CD4-positive, CD25-positive, alpha-beta regulatory T cell (primary cell): ENCODE results near the gene IGF1R. TPM values are rescaled to one million over a fixed set of nuclear protein-coding genes. Genes with fewer than 3 reads are reported as not detected.

ENCODE experiments used
- ATAC-seq, 2 donors: fragments of 150-1000 bp; cut with Tn5 transposase; one replicate each; pipeline ENCODE4 v1.10.0; 2021; ENCODE audit warnings: low read depth in 2 of 2, moderate number of reproducible peaks in 2 of 2, moderate library complexity in 1 of 2
- DNase-seq, 3 donors: peaks; one replicate each; pipeline versions ENCODE4 v3.0.0 to v3.0.0-alpha.2; 2012 to 2022; ENCODE audit warnings: mixed read lengths in 1 of 3
- H3K27ac ChIP-seq: one replicate; pipeline ENCODE4 v1.7.0; 2013; ENCODE audit warnings: mild to moderate bottlenecking, low read length; ENCODE audit not compliant: insufficient read depth, poor library complexity, severe bottlenecking
- H3K27me3 ChIP-seq: one replicate; pipeline ENCODE4 v1.7.0; 2013; ENCODE audit warnings: low read length; ENCODE audit not compliant: control insufficient read depth, insufficient read depth
- H3K36me3 ChIP-seq: one replicate; pipeline ENCODE4 v1.7.0; 2013; ENCODE audit warnings: mild to moderate bottlenecking, low read length, moderate library complexity; ENCODE audit not compliant: control insufficient read depth, insufficient read depth
- H3K4me1 ChIP-seq: 2 replicates; pipeline ENCODE4 v1.7.0; 2013; ENCODE audit warnings: mild to moderate bottlenecking, low read length; ENCODE audit not compliant: insufficient read depth, control insufficient read depth, poor library complexity, severe bottlenecking
- H3K4me3 ChIP-seq: one replicate; pipeline ENCODE4 v1.7.0; 2013; ENCODE audit warnings: low read depth, mild to moderate bottlenecking, low read length, moderate library complexity
- H3K9me3 ChIP-seq, 2 experiments: 1 replicate in 1 of 2; 2 replicates in 1 of 2; pipeline ENCODE4 v1.7.0; 2013; ENCODE audit warnings: low read length in 2 of 2, mild to moderate bottlenecking in 1 of 2, moderate library complexity in 1 of 2; ENCODE audit not compliant: control insufficient read depth in 2 of 2
- H3K27ac Mint-ChIP-seq, 3 donors: one replicate each; pipeline ENCODE4 v1.8.0; 2020 to 2022; ENCODE audit warnings: mild to moderate bottlenecking in 3 of 3, mixed read lengths in 3 of 3, moderate library complexity in 2 of 3
- H3K27me3 Mint-ChIP-seq: one replicate; pipeline ENCODE4 v1.8.0; 2022; ENCODE audit warnings: mild to moderate bottlenecking, mixed read lengths
- H3K36me3 Mint-ChIP-seq: one replicate; pipeline ENCODE4 v1.8.0; 2020; ENCODE audit warnings: mixed read lengths
- H3K4me1 Mint-ChIP-seq, 4 donors: one replicate each; pipeline ENCODE4 v1.8.0; 2020 to 2022; ENCODE audit warnings: mixed read lengths in 4 of 4, mild to moderate bottlenecking in 1 of 4
- H3K4me3 Mint-ChIP-seq, 4 donors: one replicate each; pipeline ENCODE4 v1.8.0; 2020 to 2022; ENCODE audit warnings: mild to moderate bottlenecking in 4 of 4, mixed read lengths in 4 of 4, moderate library complexity in 3 of 4
- H3K9me3 Mint-ChIP-seq, 7 donors: one replicate each; pipeline ENCODE4 v1.8.0; 2020 to 2022; ENCODE audit warnings: mixed read lengths in 7 of 7, mild to moderate bottlenecking in 3 of 7, moderate library complexity in 2 of 7
- polyA plus RNA-seq, 4 donors: library from polyadenylated mRNA; unstranded; fragments of 300-500 nt; fragmentation: Illumina TruSeq; gene quantifications; one replicate each; pipeline ENCODE4 v1.2.3, GENCODE V29; 2021
- total RNA-seq: library from RNA; stranded (reverse); gene quantifications from one replicate; pipeline ENCODE4 v1.2.3, GENCODE V29; 2022

The IGF1R gene
- total and polyA plus RNA-seq, 5 donors from 2014 or later = 1.6 to 14.2 (median 3.6) TPM

DNA sequence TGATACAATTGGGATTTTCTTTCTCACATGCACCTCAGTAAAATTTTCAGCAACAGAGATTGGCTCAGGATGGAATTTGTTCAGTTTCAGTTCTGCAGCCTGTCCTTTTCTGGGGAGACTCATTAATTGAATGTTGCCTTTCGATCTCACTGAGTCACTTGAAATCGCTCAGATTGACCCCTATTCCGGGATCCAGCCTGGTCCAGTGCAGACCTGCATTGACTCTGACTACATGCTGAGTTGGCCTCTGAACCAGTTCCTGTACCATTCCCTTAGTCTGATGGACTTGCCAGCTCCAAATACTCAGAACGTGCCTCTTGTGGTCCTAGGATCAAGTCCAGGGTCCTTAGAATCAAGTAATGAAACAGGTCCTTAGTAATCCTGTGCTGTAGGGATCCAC lies 9.4 kb downstream of the IGF1R start:
- H3K27me3 ChIP-seq = peaks cover 19% of the 10 kb centered on the region
- H3K36me3 ChIP-seq = no peaks in the 10 kb centered on the region
- peaks cover 5% of the 10 kb centered on the region for H3K4me1 ChIP-seq
- Mint-ChIP-seq H3K36me3 (peaks cover 3% of the 10 kb centered on the region), H3K9me3 (peaks cover 0 to 2% (median 0%) of the 10 kb centered on the region in 7 donors), H3K4me1 (peaks cover 0 to 64% (median 15%) of the 10 kb centered on the region in 4 donors), H3K27ac (peak overlapping the region in 1 of 3 donors; percentile 6), H3K27me3 (peaks cover 27% of the 10 kb centered on the region), H3K4me3 (no peak overlapping the region)
- DNase-seq (no peak), ATAC-seq (no peak)
- H3K4me3 ChIP-seq = no peak overlapping the region
- no peak overlapping the region for H3K27ac ChIP-seq
- H3K9me3 ChIP-seq = no peaks in the 10 kb centered on the region

DNA sequence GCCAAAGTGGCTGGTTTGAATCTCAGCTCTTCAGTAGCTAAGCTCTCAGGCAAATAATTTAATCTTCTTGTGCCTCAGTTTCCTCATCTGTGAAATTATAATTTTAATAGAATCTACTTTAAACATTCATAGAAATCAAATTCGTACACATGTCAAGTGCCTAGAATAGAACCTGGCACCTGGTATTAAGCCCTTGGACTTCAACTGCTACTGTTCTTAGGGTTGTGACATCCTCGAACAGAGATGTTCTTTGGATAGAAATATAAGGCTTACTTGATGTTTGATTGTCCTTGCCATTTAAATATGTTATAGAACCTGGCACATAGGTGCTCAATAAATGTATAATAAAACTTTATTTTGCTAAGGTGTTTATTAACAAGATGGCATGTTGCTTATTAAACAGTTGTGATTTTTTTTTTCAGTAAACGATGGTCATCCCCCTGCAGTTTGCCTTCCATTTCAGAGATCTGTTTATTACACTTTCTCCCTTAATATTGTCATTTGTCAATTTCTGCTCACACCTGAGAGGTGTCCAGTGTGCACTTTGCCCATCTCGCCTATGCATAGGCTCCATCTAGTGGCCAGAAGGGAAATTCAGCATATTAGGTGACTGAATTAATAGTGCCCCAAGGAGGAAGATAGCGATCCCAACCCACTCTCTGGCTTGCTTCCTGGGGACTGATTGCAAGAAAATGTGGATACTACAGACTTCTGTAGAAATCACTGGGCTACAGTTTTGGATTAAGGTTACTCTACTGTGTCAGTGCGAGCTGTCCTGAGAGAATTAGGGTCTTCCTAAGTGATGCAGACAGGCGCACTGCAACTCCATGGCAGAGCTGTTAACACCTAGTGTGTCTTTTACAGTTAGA lies 10.7 kb downstream of the IGF1R start:
- Histone ChIP-seq H3K4me3 (no peak overlapping the region), H3K9me3 (no peaks in the 10 kb centered on the region), H3K27me3 (peaks cover 11% of the 10 kb centered on the region), H3K36me3 (no peaks in the 10 kb centered on the region), H3K27ac (no peak overlapping the region), H3K4me1 (peaks cover 5% of the 10 kb centered on the region)
- Mint-ChIP-seq H3K9me3 (peaks cover 0 to 2% (median 0%) of the 10 kb centered on the region in 7 donors), H3K4me3 (no peak overlapping the region), H3K4me1 (peaks cover 0 to 69% (median 12%) of the 10 kb centered on the region in 4 donors), H3K36me3 (peaks cover 3% of the 10 kb centered on the region), H3K27ac (no peak overlapping the region), H3K27me3 (peaks cover 19% of the 10 kb centered on the region)
- ATAC-seq = peak; percentile 53 to 77
- peak; percentile 19 to 58 (median 49) for DNase-seq

DNA sequence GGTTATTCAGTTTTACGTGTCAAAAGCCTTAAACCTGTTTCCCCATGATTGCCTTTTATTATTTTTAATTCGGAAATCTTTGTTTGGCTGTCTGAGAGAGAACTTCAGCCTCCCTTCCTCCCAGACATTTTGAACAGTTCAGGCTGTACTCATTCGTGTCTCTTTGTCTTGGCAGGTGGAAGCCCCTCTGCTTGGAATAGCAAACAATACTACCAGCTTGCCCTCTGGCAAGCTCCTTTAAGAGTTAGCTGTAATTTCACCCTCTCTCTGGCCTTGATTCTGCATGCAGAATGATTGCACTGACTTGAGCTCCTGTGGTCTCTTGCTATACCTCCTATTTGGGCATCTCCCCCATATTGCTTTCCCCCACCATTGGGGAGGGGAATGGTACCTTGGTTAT lies 11.7 kb downstream of the IGF1R start:
- Histone ChIP-seq H3K36me3 (no peaks in the 10 kb centered on the region), H3K27ac (no peak overlapping the region), H3K4me3 (no peak overlapping the region), H3K27me3 (peaks cover 11% of the 10 kb centered on the region), H3K9me3 (no peaks in the 10 kb centered on the region), H3K4me1 (no peaks in the 10 kb centered on the region)
- Mint-ChIP-seq H3K4me3 (no peak overlapping the region), H3K4me1 (peaks cover 0 to 68% (median 10%) of the 10 kb centered on the region in 4 donors), H3K27ac (no peak overlapping the region), H3K9me3 (peaks cover 0 to 2% (median 0%) of the 10 kb centered on the region in 7 donors), H3K36me3 (peaks cover 3% of the 10 kb centered on the region), H3K27me3 (peaks cover 14% of the 10 kb centered on the region)
- no peak for ATAC-seq
- no peak for DNase-seq

DNA sequence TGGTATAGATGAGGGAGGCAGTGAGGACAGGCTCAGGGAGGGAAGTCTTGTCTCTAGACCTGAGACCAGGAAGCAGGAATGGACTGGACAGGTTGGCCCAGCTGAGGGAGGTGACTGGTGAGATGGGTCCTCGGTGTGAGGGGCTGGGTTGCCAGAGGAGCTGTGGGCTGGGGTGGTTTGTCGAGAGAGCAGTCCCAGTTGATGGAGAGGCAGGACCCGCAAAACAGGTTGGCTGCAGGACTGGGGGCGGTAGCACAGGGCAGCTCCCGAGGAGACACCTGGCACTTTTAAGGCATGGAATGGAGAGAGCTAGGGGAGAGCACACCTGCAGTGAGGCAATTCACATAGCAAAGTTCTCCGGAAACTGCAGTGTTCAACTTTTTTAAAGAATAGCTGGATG lies 14.7 kb downstream of the IGF1R start:
- Mint-ChIP-seq H3K9me3 (peaks cover 0 to 2% (median 0%) of the 10 kb centered on the region in 7 donors), H3K27ac (peak overlapping the region in 2 of 3 donors; percentile 39 to 94), H3K27me3 (peaks cover 5% of the 10 kb centered on the region), H3K36me3 (peaks cover 3% of the 10 kb centered on the region), H3K4me3 (peak overlapping the region in 1 of 4 donors; percentile 39), H3K4me1 (peaks cover 0 to 77% (median 14%) of the 10 kb centered on the region in 4 donors)
- DNase-seq (no peak), ATAC-seq (no peak)
- H3K4me1 ChIP-seq = peaks cover under 1% of the 10 kb centered on the region
- H3K27me3 ChIP-seq = peaks cover 4% of the 10 kb centered on the region
- no peak overlapping the region for H3K4me3 ChIP-seq
- no peak overlapping the region for H3K27ac ChIP-seq
- H3K9me3 ChIP-seq = no peaks in the 10 kb centered on the region
- H3K36me3 ChIP-seq = no peaks in the 10 kb centered on the region

GRCh38 chr15:98663606-98664005 lies 15.3 kb downstream of the IGF1R start:
- DNase-seq (no peak), ATAC-seq (no peak)
- Histone ChIP-seq H3K9me3 (no peaks in the 10 kb centered on the region), H3K4me1 (peaks cover 4% of the 10 kb centered on the region), H3K4me3 (no peak overlapping the region), H3K27me3 (no peaks in the 10 kb centered on the region), H3K36me3 (no peaks in the 10 kb centered on the region), H3K27ac (no peak overlapping the region)
- Mint-ChIP-seq H3K4me1 (peaks cover 0 to 78% (median 15%) of the 10 kb centered on the region in 4 donors), H3K27me3 (peaks cover 5% of the 10 kb centered on the region), H3K27ac (peak overlapping the region in 1 of 3 donors; percentile 51), H3K4me3 (peak overlapping the region in 2 of 4 donors; percentile 33 to 42), H3K36me3 (peaks cover 3% of the 10 kb centered on the region), H3K9me3 (peaks cover 0 to under 1% (median 0%) of the 10 kb centered on the region in 7 donors)

DNA sequence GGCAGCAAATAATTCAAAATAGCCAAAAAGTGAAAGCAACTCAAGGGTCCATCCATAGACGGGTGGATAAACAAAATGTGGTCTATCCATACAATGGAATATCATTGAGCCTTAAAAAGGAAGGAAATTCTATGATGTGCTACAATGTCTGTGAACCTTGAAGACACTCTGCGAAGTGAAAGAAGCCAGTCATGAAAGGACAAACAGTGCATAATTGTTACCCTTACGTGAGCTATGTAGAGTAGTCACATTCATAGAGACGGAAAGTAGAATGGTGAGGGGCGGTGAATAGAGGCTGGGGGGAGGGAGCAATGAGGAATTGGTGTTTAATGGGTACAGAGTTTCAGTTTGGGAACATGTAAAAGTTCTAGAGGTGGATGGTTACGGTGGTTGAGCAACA lies 18.1 kb downstream of the IGF1R start:
- Mint-ChIP-seq H3K4me1 (peaks cover 0 to 93% (median 32%) of the 10 kb centered on the region in 4 donors), H3K27me3 (peaks cover 5% of the 10 kb centered on the region), H3K36me3 (no peaks in the 10 kb centered on the region), H3K4me3 (peak overlapping the region in 1 of 4 donors; percentile 3), H3K9me3 (no peaks in the 10 kb centered on the region), H3K27ac (peak overlapping the region in 2 of 3 donors; percentile 20 to 58)
- ATAC-seq = no peak
- Histone ChIP-seq H3K4me3 (no peak overlapping the region), H3K9me3 (no peaks in the 10 kb centered on the region), H3K27ac (no peak overlapping the region), H3K4me1 (peaks cover 10% of the 10 kb centered on the region), H3K27me3 (no peaks in the 10 kb centered on the region), H3K36me3 (no peaks in the 10 kb centered on the region)
- DNase-seq = no peak

GRCh38 chr15:98666841-98667240 lies 18.5 kb downstream of the IGF1R start:
- no peaks in the 10 kb centered on the region for H3K9me3 ChIP-seq
- no peak overlapping the region for H3K4me3 ChIP-seq
- H3K4me1 ChIP-seq = peaks cover 14% of the 10 kb centered on the region
- Mint-ChIP-seq H3K27ac (peak overlapping the region in 1 of 3 donors; percentile 20), H3K4me3 (peak overlapping the region in 1 of 4 donors; percentile 3), H3K36me3 (no peaks in the 10 kb centered on the region), H3K27me3 (peaks cover 5% of the 10 kb centered on the region), H3K9me3 (no peaks in the 10 kb centered on the region), H3K4me1 (peaks cover 0 to 95% (median 33%) of the 10 kb centered on the region in 4 donors)
- no peaks in the 10 kb centered on the region for H3K27me3 ChIP-seq
- H3K36me3 ChIP-seq = no peaks in the 10 kb centered on the region
- no peak for ATAC-seq
- H3K27ac ChIP-seq = no peak overlapping the region
- no peak for DNase-seq
